Osteocyte (in vitro differentiated cells): ENCODE data around the gene LCE2C. TPM values are rescaled to one million over a fixed set of nuclear protein-coding genes. Genes with fewer than 3 reads are reported as not detected.
"Not testable (repeated sequence)": the region's sequence is repeated elsewhere in the genome, so short reads cannot be mapped to it uniquely, and the experiment has no call there.

Source experiments
- DNase-seq: peaks from one replicate; pipeline ENCODE4 v3.0.0; 2021; ENCODE audit warnings: mixed read lengths; ENCODE audit not compliant: unreplicated experiment; ENCODE audit errors: extremely low spot score
- H3K27ac Mint-ChIP-seq: one replicate; pipeline ENCODE4 v1.8.0; 2021; ENCODE audit warnings: mild to moderate bottlenecking, mixed read lengths; ENCODE audit not compliant: unreplicated experiment
- H3K27me3 Mint-ChIP-seq: one replicate; pipeline ENCODE4 v1.8.0; 2021; ENCODE audit warnings: mixed read lengths; ENCODE audit not compliant: unreplicated experiment
- H3K36me3 Mint-ChIP-seq: one replicate; pipeline ENCODE4 v1.8.0; 2021; ENCODE audit warnings: mixed read lengths; ENCODE audit not compliant: unreplicated experiment
- H3K4me1 Mint-ChIP-seq: one replicate; pipeline ENCODE4 v1.8.0; 2021; ENCODE audit warnings: mixed read lengths; ENCODE audit not compliant: unreplicated experiment
- H3K4me3 Mint-ChIP-seq: one replicate; pipeline ENCODE4 v1.8.0; 2021; ENCODE audit warnings: mild to moderate bottlenecking, moderate library complexity, mixed read lengths; ENCODE audit not compliant: unreplicated experiment
- H3K9me3 Mint-ChIP-seq: one replicate; pipeline ENCODE4 v1.8.0; 2021; ENCODE audit warnings: mixed read lengths; ENCODE audit not compliant: unreplicated experiment
- CTCF ChIP-seq: fragments of 200-600 bp; sonication (generic); IDR thresholded peaks from 2 replicates; pipeline ENCODE4 v1.5.0; 2021; ENCODE audit warnings: antibody characterized with exemption, mild to moderate bottlenecking, moderate library complexity
- total RNA-seq: library from RNA; stranded (reverse); gene quantifications from 2 replicates; pipeline ENCODE4 v1.2.1, GENCODE V29; 2021

Gene LCE2C
- total RNA-seq, 1 donor from 2014 or later = not detected

DNA sequence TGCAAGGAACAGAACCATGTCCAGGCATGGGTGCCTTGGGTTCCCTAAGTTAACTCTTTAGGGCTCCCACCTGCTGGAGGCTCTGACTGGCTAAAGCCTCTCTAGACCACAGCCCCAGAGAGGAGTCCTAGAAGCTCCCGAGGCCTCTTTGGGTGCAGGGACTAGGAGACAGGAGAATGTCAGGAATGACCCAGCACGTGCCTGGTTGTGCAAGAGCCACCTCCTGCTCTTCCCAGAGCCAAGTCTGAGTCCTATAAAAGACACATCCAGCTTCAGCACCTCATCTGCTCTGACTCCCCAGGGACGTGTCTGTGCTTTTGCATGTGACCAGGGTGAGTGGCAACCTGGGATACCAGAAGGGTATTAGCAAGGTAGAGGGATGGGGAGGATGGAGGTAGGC, 12.0 kb upstream of the LCE2C start, which contains the start of gene LCE2D:
LCE2D (plus strand) TSS at position 283 of the 400 bp plus-strand sequence. CDS start 726 bp downstream, outside the sequence.
- Mint-ChIP-seq H3K36me3 (no peaks in the 10 kb centered on the region), H3K4me1 (no peaks in the 10 kb centered on the region), H3K27ac (no peak within 1 kb of the TSS), H3K4me3 (no peak within 1 kb of the TSS), H3K27me3 (no peaks in the 10 kb centered on the region), H3K9me3 (peaks cover 4% of the 10 kb centered on the region)
- no peak for DNase-seq
- no peak for TF ChIP-seq CTCF

- H3K36me3 Mint-ChIP-seq, H3K4me3 Mint-ChIP-seq, DNase-seq, H3K27ac Mint-ChIP-seq, H3K4me1 Mint-ChIP-seq, H3K27me3 Mint-ChIP-seq, H3K9me3 Mint-ChIP-seq: not testable (repeated sequence)
Observed at GRCh38 chr1:152666171-152666570, 8.9 kb upstream of the LCE2C start.

DNA sequence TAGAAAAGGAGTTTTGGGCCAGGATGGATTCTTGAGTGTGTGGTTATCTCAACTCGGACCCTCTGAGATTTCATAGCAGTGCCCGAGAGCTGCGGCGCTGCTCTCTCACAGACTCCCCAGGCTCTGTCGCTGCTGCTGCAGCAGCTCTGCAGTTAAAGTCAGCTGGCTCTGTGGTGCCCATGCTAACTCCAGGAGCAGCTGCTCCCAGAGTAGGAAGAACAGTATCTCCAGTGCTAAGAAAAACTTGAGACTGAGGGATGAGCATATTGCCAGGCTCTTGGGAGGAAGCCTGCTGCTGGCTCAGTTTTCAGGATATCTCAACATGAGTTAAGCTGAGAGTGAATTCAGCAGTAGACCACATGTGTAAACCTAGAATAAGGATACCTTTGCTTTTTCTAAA, 7.4 kb upstream of the LCE2C start:
- no peaks in the 10 kb centered on the region for H3K4me1 Mint-ChIP-seq
- H3K9me3 Mint-ChIP-seq = peaks cover 4% of the 10 kb centered on the region
- H3K36me3 Mint-ChIP-seq = no peaks in the 10 kb centered on the region

DNA sequence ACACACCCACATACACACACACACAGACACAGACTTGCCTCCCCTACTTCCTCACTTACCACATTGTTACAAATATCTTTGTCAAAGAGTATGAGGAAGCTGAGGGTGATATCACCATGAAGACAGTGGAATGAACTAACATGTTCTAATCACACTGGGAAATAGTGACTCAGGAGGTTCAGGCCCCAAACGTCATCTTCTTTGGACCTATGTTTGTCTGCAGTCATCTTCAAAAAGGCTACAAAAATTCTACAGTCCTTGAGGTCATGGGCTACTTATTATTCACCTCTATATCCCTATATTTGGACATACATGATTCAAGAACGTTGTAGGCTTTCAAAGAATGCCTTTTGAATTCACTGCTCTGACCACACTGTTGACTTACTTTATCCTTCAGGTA, 2.1 kb upstream of the LCE2C start:
- H3K36me3 Mint-ChIP-seq = no peaks in the 10 kb centered on the region
- no peak overlapping the region for H3K27ac Mint-ChIP-seq
- H3K4me1 Mint-ChIP-seq = no peaks in the 10 kb centered on the region
- H3K9me3 Mint-ChIP-seq = no peaks in the 10 kb centered on the region
- no peak for DNase-seq
- no peak for TF ChIP-seq CTCF
- no peaks in the 10 kb centered on the region for H3K27me3 Mint-ChIP-seq
- H3K4me3 Mint-ChIP-seq = no peak overlapping the region

More for the DNA sequence above, 7.4 kb upstream of the LCE2C start:
- Mint-ChIP-seq H3K4me3 (no peak overlapping the region), H3K27ac (no peak overlapping the region), H3K27me3 (no peaks in the 10 kb centered on the region)
- DNase-seq = no peak
- no peak for TF ChIP-seq CTCF

DNA sequence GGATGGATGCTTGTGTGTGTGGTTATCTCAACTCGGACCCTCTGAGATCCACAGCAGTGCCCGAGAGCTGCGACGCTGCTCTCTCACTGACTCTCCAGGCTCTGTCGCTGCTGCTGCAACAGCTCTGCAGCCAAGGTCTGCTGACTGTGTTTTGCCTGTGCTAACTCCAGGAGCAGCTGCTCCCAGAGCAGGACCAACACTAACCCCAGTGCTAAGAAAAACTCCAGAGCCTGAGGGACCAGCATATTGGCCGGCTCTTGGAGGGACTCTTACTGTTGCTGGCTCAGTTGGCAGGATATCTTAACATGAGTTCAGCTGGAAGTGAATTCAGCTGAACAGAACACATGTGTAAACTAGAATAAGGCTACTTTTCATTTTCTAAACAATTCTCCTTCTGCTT, 4.4 kb downstream of the LCE2C start:
- Mint-ChIP-seq H3K4me1 (no peaks in the 10 kb centered on the region), H3K4me3 (no peak overlapping the region)
- TF ChIP-seq CTCF = no peak

GRCh38 chr1:152681616-152682015, 6.5 kb downstream of the LCE2C start:
- TF ChIP-seq CTCF = no peak
- Mint-ChIP-seq H3K27ac (no peak overlapping the region), H3K4me3 (no peak overlapping the region), H3K4me1 (no peaks in the 10 kb centered on the region), H3K36me3 (no peaks in the 10 kb centered on the region), H3K9me3 (no peaks in the 10 kb centered on the region), H3K27me3 (no peaks in the 10 kb centered on the region)
- no peak for DNase-seq

More for the DNA sequence above, 4.4 kb downstream of the LCE2C start:
- H3K27ac Mint-ChIP-seq = no peak overlapping the region
- no peaks in the 10 kb centered on the region for H3K27me3 Mint-ChIP-seq
- no peak for DNase-seq
- no peaks in the 10 kb centered on the region for H3K9me3 Mint-ChIP-seq
- no peaks in the 10 kb centered on the region for H3K36me3 Mint-ChIP-seq
